ENCODE data around the gene KLC1. TPM values are rescaled to one million over a fixed set of nuclear protein-coding genes. Genes with fewer than 3 reads are reported as not detected.

Gene KLC1
- total and polyA plus RNA-seq, 2 donors (not counting 1 experiment from before 2014, with no cell fraction given) = 102 to 243 TPM

DNA sequence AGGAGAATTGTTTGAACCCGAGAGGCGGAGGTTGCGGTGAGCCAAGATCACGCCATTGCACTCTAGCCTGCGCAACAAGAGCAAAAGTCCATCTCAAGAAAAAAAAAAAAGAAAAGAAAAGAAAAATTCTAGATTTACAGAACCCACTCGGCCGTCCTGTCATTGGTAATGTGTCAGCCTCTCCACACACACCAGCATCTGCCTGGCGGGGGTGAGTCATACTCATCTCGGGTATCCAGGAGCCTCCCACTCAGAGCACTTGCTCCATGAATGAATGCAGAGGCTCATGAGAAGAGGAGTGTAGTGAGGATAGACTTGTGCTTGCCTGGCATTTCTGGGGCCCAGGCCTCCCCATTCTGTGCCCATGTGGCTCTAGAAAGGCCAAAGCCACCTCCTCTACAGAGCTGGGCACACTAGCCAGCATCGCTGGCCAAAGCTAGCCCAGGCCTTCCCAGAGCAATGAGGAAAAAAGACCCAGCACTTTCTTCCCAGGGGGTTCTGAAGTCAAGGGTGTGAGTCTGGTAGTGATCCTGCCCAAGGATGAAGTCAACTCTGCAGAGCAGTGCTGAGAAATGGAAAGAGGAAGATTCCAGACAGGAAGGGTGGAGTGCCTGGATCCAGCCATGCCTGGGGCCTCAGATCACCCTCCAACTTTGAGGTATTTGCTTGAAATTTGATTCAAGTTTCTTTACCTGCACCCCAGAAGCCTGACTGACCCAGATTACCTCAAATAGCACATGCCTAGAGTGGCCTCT, 31.2 kb upstream of the KLC1 start:
- no peaks in the 10 kb centered on the region for H4K20me1 ChIP-seq (ENCODE audit: control insufficient read depth, insufficient read depth, low read length, poor library complexity, severe bottlenecking)
- no peak overlapping the region for H3K4me3 ChIP-seq (ENCODE audit: control extremely low read depth in 1 of 5, extremely low read depth in 1 of 5, insufficient read depth in 1 of 5, low read depth in 2 of 5, low read length in 4 of 5)
- H3K79me2 ChIP-seq (ENCODE audit: control insufficient read depth, insufficient read depth, low read length) = no peaks in the 10 kb centered on the region
- WGBS (ENCODE audit: insufficient coverage) = no CpG with 5 or more reads among the region's 10 CpGs
- no peak overlapping the region for H3K4me2 ChIP-seq (replicated peaks; ENCODE audit: low read depth, low read length, poor library complexity, severe bottlenecking)
- DNase-seq (no peak), ATAC-seq (ENCODE audit: low read depth) (no peak)
- no peaks in the 10 kb centered on the region for H3K27me3 ChIP-seq (replicated peaks in 1 of 4; ENCODE audit: control extremely low read depth in 1 of 4, control insufficient read depth in 3 of 4, insufficient read depth in 4 of 4, low read length in 3 of 4)
- H3K9me3 ChIP-seq (ENCODE audit: control extremely low read depth in 1 of 3, control insufficient read depth in 2 of 3, insufficient read depth in 1 of 3, low read length in 2 of 3) = no peaks in the 10 kb centered on the region
- peaks cover 8% of the 10 kb centered on the region for H3K4me1 Mint-ChIP-seq
- no peaks in the 10 kb centered on the region for H3K27me3 Mint-ChIP-seq
- no peak overlapping the region for H2AFZ ChIP-seq (ENCODE audit: insufficient read depth, low read depth, low read length, poor library complexity, severe bottlenecking)
- no peak overlapping the region for H3K27ac ChIP-seq (ENCODE audit: low read length in 2 of 2)
- no peaks in the 10 kb centered on the region for H3K9me3 Mint-ChIP-seq (ENCODE audit: insufficient read depth)
- H3K4me3 Mint-ChIP-seq = no peak overlapping the region
- ChIA-PET POLR2A (interaction anchor here (0.7 kb wide), 1 partner anchor 24 kb away, joined by 5 read pairs; no protein-coding TSS in a partner anchor), CTCF (no interaction called here)
- no peaks in the 10 kb centered on the region for H3K36me3 ChIP-seq (replicated peaks in 1 of 2; ENCODE audit: control extremely low read depth in 1 of 2, control insufficient read depth in 1 of 2, extremely low read depth in 1 of 2, insufficient read depth in 2 of 2, low read length in 1 of 2)
- H3K9ac ChIP-seq (ENCODE audit: low read length) = no peak overlapping the region
- no peak overlapping the region for H3K27ac Mint-ChIP-seq
- TF ChIP-seq, protein P1, sequence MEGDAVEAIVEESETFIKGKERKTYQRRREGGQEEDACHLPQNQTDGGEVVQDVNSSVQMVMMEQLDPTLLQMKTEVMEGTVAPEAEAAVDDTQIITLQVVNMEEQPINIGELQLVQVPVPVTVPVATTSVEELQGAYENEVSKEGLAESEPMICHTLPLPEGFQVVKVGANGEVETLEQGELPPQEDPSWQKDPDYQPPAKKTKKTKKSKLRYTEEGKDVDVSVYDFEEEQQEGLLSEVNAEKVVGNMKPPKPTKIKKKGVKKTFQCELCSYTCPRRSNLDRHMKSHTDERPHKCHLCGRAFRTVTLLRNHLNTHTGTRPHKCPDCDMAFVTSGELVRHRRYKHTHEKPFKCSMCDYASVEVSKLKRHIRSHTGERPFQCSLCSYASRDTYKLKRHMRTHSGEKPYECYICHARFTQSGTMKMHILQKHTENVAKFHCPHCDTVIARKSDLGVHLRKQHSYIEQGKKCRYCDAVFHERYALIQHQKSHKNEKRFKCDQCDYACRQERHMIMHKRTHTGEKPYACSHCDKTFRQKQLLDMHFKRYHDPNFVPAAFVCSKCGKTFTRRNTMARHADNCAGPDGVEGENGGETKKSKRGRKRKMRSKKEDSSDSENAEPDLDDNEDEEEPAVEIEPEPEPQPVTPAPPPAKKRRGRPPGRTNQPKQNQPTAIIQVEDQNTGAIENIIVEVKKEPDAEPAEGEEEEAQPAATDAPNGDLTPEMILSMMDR (IDR thresholded peaks at IDR 0.05) = no peak
- no peak for TF ChIP-seq EZH2 (IDR thresholded peaks at IDR 0.05; ENCODE audit: borderline replicate concordance, insufficient read depth, low read depth, low read length, poor library complexity, severe bottlenecking)
- H3K4me1 ChIP-seq (ENCODE audit: control insufficient read depth in 2 of 2, insufficient read depth in 2 of 2, low read length in 2 of 2) = peaks cover 6 to 12% of the 10 kb centered on the region in 2 donors
- intact Hi-C loops (cut with micrococcal nuclease) = no loop called here

DNA sequence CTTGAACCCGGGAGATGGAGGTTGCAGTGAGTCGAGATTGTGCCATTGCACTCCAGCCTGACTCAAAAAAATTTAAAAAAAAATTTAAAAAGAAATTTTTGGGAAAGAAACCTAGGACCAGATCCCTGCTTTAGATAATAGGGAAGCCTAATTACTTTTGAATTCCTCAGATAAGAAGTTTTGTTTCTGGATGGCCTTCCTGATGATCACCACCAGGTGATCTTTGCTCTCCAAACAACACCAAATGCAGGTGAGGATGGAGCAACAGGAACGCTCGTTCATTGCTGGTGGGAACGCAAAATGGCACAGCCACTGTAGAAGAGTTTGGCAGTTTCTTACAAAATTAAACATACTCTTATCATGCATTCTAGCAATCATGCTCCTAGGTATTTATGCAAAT, 28.5 kb upstream of the KLC1 start:
- Histone ChIP-seq H3K4me3 (ENCODE audit: control extremely low read depth in 1 of 5, extremely low read depth in 1 of 5, insufficient read depth in 1 of 5, low read depth in 2 of 5, low read length in 4 of 5) (no peak overlapping the region), H3K4me2 (replicated peaks; ENCODE audit: low read depth, low read length, poor library complexity, severe bottlenecking) (no peak overlapping the region), H4K20me1 (ENCODE audit: control insufficient read depth, insufficient read depth, low read length, poor library complexity, severe bottlenecking) (no peaks in the 10 kb centered on the region), H3K79me2 (ENCODE audit: control insufficient read depth, insufficient read depth, low read length) (no peaks in the 10 kb centered on the region), H3K9ac (ENCODE audit: low read length) (no peak overlapping the region), H2AFZ (ENCODE audit: insufficient read depth, low read depth, low read length, poor library complexity, severe bottlenecking) (no peak overlapping the region), H3K9me3 (ENCODE audit: control extremely low read depth in 1 of 3, control insufficient read depth in 2 of 3, insufficient read depth in 1 of 3, low read length in 2 of 3) (no peaks in the 10 kb centered on the region), H3K27ac (ENCODE audit: low read length in 2 of 2) (no peak overlapping the region), H3K27me3 (replicated peaks in 1 of 4; ENCODE audit: control extremely low read depth in 1 of 4, control insufficient read depth in 3 of 4, insufficient read depth in 4 of 4, low read length in 3 of 4) (no peaks in the 10 kb centered on the region), H3K4me1 (ENCODE audit: control insufficient read depth in 2 of 2, insufficient read depth in 2 of 2, low read length in 2 of 2) (no peaks in the 10 kb centered on the region), H3K36me3 (replicated peaks in 1 of 2; ENCODE audit: control extremely low read depth in 1 of 2, control insufficient read depth in 1 of 2, extremely low read depth in 1 of 2, insufficient read depth in 2 of 2, low read length in 1 of 2) (no peaks in the 10 kb centered on the region)
- no peak for DNase-seq
- no peaks in the 10 kb centered on the region for H3K9me3 Mint-ChIP-seq (ENCODE audit: insufficient read depth)
- intact Hi-C loops (cut with micrococcal nuclease) = no loop called here
- WGBS (ENCODE audit: insufficient coverage) = no CpG with 5 or more reads among the region's 5 CpGs
- no peak overlapping the region for H3K4me3 Mint-ChIP-seq
- H3K4me1 Mint-ChIP-seq = no peaks in the 10 kb centered on the region
- H3K27ac Mint-ChIP-seq = no peak overlapping the region
- TF ChIP-seq, protein P1 (IDR thresholded peaks at IDR 0.05) = no peak
- TF ChIP-seq EZH2 (IDR thresholded peaks at IDR 0.05; ENCODE audit: borderline replicate concordance, insufficient read depth, low read depth, low read length, poor library complexity, severe bottlenecking) = no peak
- POLR2A ChIA-PET = interaction anchor here (0.7 kb wide), 1 partner anchor 659 kb away, joined by 6 read pairs; no protein-coding TSS in a partner anchor
- CTCF ChIA-PET = interaction anchor here (0.6 kb wide), 1 partner anchor 567 kb away, joined by 3 read pairs; no protein-coding TSS in a partner anchor
- ATAC-seq (ENCODE audit: low read depth) = no peak
- no peaks in the 10 kb centered on the region for H3K27me3 Mint-ChIP-seq

Data from B cell (primary cell).